ENCODE data around the gene CLOCK.

The CLOCK gene

DNA sequence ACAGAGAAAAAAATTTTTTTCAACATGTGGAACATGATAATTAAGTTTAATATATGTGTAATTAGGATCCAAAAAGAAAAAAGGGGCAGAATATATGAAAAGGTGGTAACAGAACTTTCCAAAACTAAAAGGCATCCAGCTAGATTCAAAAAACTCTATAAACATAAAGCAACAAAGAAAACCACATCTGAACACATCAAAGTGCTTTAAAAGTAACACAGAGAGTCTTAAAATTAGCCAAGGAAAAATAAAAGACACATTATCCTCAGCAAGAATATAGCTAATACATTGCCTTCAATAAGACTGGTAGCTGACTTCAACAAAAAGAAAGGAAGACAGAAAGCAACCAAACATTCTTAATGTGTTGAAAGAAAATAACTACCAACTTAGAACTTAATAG, 8.2 kb downstream of the CLOCK start:
- POLR2A ChIA-PET = no interaction called here
- CTCF ChIA-PET = no interaction called here

DNA sequence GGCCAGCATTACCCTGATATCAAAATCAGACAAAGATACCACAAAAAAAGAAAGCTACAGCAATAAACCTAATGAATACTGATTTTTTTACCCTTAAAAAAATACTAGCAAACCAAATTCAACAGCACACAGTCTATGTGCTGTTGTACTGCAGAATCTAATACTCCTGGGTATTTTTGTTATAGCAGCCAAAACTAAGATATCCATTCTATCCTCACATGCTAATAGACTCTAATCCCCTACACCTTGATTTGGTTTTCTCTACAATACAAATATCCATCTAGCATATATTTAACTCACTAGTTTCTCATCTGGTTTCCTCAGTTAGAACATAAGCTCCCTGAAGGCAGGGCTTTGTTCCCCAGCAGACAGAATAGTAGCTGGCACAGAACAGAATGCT, 12.4 kb downstream of the CLOCK start:
- H3K4me1 ChIP-seq (ENCODE audit: control insufficient read depth, insufficient read depth, low read length) = no peaks in the 10 kb centered on the region
- POLR2A ChIA-PET = no interaction called here
- H3K27ac ChIP-seq (ENCODE audit: extremely low read depth, low read depth, low read length) = no peak overlapping the region
- no peak overlapping the region for H3K4me3 ChIP-seq (ENCODE audit: low read depth, low read length)
- CTCF ChIA-PET = interaction anchor here (0.7 kb wide), 1 partner anchor 563 kb away, joined by 3 read pairs; no protein-coding TSS in a partner anchor
- TF ChIP-seq SCRT2 (tag by site-specific recombination; IDR thresholded peaks at IDR 0.05) (no peak), ZBTB21 (tag by site-specific recombination; IDR thresholded peaks at IDR 0.05) (no peak), SALL2 (tag by site-specific recombination; IDR thresholded peaks at IDR 0.05; ENCODE audit: borderline replicate concordance) (no peak), ZNF2 (tag by site-specific recombination; IDR thresholded peaks at IDR 0.05) (no peak), HOXC10 (CRISPR knock-in tag; IDR thresholded peaks at IDR 0.05) (no peak), ZNF23 (tag by site-specific recombination; IDR thresholded peaks at IDR 0.05; ENCODE audit: borderline replicate concordance) (no peak), ZNF670 (tag by site-specific recombination; IDR thresholded peaks at IDR 0.05; ENCODE audit: low read depth) (no peak), ZNF776 (tag by site-specific recombination; IDR thresholded peaks at IDR 0.05; ENCODE audit: borderline replicate concordance) (no peak), ZNF433 (tag by site-specific recombination; IDR thresholded peaks at IDR 0.05; ENCODE audit: low read depth) (no peak)
- H3K36me3 ChIP-seq (ENCODE audit: control insufficient read depth in 2 of 2, insufficient read depth in 1 of 2, low read length in 2 of 2) = no peaks in the 10 kb centered on the region
- no peaks in the 10 kb centered on the region for H3K9me3 ChIP-seq (ENCODE audit: control insufficient read depth, insufficient read depth, low read depth, low read length)

More for the DNA sequence above, 8.2 kb downstream of the CLOCK start:
- peaks cover 0 to 3% of the 10 kb centered on the region in 2 experiments; a peak in 1 of 3 replicates for H3K36me3 ChIP-seq (ENCODE audit: control insufficient read depth in 2 of 2, insufficient read depth in 1 of 2, low read length in 2 of 2)
- no peak overlapping the region for H3K4me3 ChIP-seq (ENCODE audit: low read depth, low read length)
- no peak overlapping the region for H3K27ac ChIP-seq (ENCODE audit: extremely low read depth, low read depth, low read length)
- H3K9me3 ChIP-seq (ENCODE audit: control insufficient read depth, insufficient read depth, low read depth, low read length) = no peaks in the 10 kb centered on the region
- TF ChIP-seq AEBP2 (tag by site-specific recombination; IDR thresholded peaks at IDR 0.05; ENCODE audit: borderline replicate concordance) = no peak
- no peak for TF ChIP-seq ZXDB (tag by site-specific recombination; IDR thresholded peaks at IDR 0.05)
- TF ChIP-seq ZNF521 (tag by site-specific recombination; IDR thresholded peaks at IDR 0.05) = no peak
- no peak for TF ChIP-seq ZNF292 (tag by site-specific recombination; IDR thresholded peaks at IDR 0.05; ENCODE audit: borderline replicate concordance, low read depth)
- TF ChIP-seq GLI2 (tag by site-specific recombination; IDR thresholded peaks at IDR 0.05; ENCODE audit: borderline replicate concordance, low read depth) = no peak
- TF ChIP-seq, protein P1, sequence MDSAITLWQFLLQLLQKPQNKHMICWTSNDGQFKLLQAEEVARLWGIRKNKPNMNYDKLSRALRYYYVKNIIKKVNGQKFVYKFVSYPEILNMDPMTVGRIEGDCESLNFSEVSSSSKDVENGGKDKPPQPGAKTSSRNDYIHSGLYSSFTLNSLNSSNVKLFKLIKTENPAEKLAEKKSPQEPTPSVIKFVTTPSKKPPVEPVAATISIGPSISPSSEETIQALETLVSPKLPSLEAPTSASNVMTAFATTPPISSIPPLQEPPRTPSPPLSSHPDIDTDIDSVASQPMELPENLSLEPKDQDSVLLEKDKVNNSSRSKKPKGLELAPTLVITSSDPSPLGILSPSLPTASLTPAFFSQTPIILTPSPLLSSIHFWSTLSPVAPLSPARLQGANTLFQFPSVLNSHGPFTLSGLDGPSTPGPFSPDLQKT (IDR thresholded peaks at IDR 0.05; ENCODE audit: borderline replicate concordance, low read depth, low read length) = no peak
- TF ChIP-seq HOXD13 (CRISPR knock-in tag; IDR thresholded peaks at IDR 0.05; ENCODE audit: borderline replicate concordance) = no peak
- H3K4me1 ChIP-seq (ENCODE audit: control insufficient read depth, insufficient read depth, low read length) = no peaks in the 10 kb centered on the region

GRCh38 chr4:55530691-55531090, 16.0 kb downstream of the CLOCK start:
- ChIA-PET CTCF (interaction anchor here (0.7 kb wide), 1 partner anchor 206 kb away, joined by 3 read pairs; no protein-coding TSS in a partner anchor), POLR2A (interaction anchor here (1.0 kb wide), 1 partner anchor 16 kb away, joined by 5 read pairs; no protein-coding TSS in a partner anchor)
- Histone ChIP-seq H3K9me3 (ENCODE audit: control insufficient read depth, insufficient read depth, low read depth, low read length) (no peaks in the 10 kb centered on the region), H3K4me1 (ENCODE audit: control insufficient read depth, insufficient read depth, low read length) (no peaks in the 10 kb centered on the region), H3K4me3 (ENCODE audit: low read depth, low read length) (no peak overlapping the region), H3K36me3 (ENCODE audit: control insufficient read depth in 2 of 2, insufficient read depth in 1 of 2, low read length in 2 of 2) (no peaks in the 10 kb centered on the region), H3K27ac (ENCODE audit: extremely low read depth, low read depth, low read length) (no peak overlapping the region)
- TF ChIP-seq, protein P2, sequence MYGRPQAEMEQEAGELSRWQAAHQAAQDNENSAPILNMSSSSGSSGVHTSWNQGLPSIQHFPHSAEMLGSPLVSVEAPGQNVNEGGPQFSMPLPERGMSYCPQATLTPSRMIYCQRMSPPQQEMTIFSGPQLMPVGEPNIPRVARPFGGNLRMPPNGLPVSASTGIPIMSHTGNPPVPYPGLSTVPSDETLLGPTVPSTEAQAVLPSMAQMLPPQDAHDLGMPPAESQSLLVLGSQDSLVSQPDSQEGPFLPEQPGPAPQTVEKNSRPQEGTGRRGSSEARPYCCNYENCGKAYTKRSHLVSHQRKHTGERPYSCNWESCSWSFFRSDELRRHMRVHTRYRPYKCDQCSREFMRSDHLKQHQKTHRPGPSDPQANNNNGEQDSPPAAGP (tag by site-specific recombination; IDR thresholded peaks at IDR 0.05) = no peak
- TF ChIP-seq, protein P3, sequence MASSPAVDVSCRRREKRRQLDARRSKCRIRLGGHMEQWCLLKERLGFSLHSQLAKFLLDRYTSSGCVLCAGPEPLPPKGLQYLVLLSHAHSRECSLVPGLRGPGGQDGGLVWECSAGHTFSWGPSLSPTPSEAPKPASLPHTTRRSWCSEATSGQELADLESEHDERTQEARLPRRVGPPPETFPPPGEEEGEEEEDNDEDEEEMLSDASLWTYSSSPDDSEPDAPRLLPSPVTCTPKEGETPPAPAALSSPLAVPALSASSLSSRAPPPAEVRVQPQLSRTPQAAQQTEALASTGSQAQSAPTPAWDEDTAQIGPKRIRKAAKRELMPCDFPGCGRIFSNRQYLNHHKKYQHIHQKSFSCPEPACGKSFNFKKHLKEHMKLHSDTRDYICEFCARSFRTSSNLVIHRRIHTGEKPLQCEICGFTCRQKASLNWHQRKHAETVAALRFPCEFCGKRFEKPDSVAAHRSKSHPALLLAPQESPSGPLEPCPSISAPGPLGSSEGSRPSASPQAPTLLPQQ (tag by site-specific recombination; IDR thresholded peaks at IDR 0.05) = no peak
- TF ChIP-seq ZNF239 (tag by site-specific recombination; IDR thresholded peaks at IDR 0.05) = no peak
- no peak for TF ChIP-seq ZFP3 (tag by site-specific recombination; IDR thresholded peaks at IDR 0.05; ENCODE audit: low read depth)
- no peak for TF ChIP-seq ZBTB11 (tag by site-specific recombination; conservative IDR thresholded peaks at IDR 0.05; ENCODE audit: low read depth)
- TF ChIP-seq, protein P4, sequence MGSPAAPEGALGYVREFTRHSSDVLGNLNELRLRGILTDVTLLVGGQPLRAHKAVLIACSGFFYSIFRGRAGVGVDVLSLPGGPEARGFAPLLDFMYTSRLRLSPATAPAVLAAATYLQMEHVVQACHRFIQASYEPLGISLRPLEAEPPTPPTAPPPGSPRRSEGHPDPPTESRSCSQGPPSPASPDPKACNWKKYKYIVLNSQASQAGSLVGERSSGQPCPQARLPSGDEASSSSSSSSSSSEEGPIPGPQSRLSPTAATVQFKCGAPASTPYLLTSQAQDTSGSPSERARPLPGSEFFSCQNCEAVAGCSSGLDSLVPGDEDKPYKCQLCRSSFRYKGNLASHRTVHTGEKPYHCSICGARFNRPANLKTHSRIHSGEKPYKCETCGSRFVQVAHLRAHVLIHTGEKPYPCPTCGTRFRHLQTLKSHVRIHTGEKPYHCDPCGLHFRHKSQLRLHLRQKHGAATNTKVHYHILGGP (tag by site-specific recombination; IDR thresholded peaks at IDR 0.05) = no peak

Measured in HEK293 (cell line).